Lower lobe of right lung (tissue), 2 donors: ENCODE data around the gene NFU1. TPM values are rescaled to one million over a fixed set of nuclear protein-coding genes. Genes with fewer than 3 reads are reported as not detected.
A peak's percentile ranks its signal among the peaks of the same experiment; 100 is the strongest.

Experiments
- ATAC-seq, 2 donors: fragments of 200-7000 bp; cut with Tn5 transposase; one replicate each; pipeline ENCODE4 v1.9.1; 2020 to 2022; ENCODE audit warnings: mild to moderate bottlenecking in 2 of 2, moderate library complexity in 2 of 2
- DNase-seq: peaks from one replicate; pipeline ENCODE4 v3.0.0-alpha.2; 2020
- H3K27ac ChIP-seq: fragments of 200-600 bp; one replicate; pipeline ENCODE4 v1.8.0; 2022
- H3K27me3 ChIP-seq: fragments of 200-600 bp; one replicate; pipeline ENCODE4 v1.8.0; 2022; ENCODE audit warnings: low read depth
- H3K36me3 ChIP-seq: fragments of 200-600 bp; one replicate; pipeline ENCODE4 v1.8.0; 2022; ENCODE audit warnings: mild to moderate bottlenecking
- H3K4me1 ChIP-seq: fragments of 200-600 bp; one replicate; pipeline ENCODE4 v1.8.0; 2022
- H3K4me3 ChIP-seq: fragments of 200-600 bp; one replicate; pipeline ENCODE4 v1.8.0; 2022; ENCODE audit warnings: mild to moderate bottlenecking
- H3K9me3 ChIP-seq: fragments of 200-600 bp; one replicate; pipeline ENCODE4 v1.8.0; 2022
- CTCF ChIP-seq: fragments of 200-600 bp; IDR thresholded peaks from one replicate; pipeline ENCODE4 v1.8.0; 2022; ENCODE audit warnings: antibody characterized with exemption, mild to moderate bottlenecking
- intact Hi-C: fragments of 100-400 bp; cut with DNase I; formaldehyde crosslinking; loops from one replicate; pipeline ENCODE4 v1.11.0; 2022
- total RNA-seq: library from RNA; stranded (reverse); fragmentation: NEBNext Ultra II Directional; extraction: Animal tissue kit (Norgen Biotek cat#: 25700); gene quantifications from one replicate; pipeline ENCODE4 v1.2.1, GENCODE V29; 2021
- donor health status: DM: no; HTN: yes; CAD: no; lungs with severe emphysema.

The NFU1 gene
- total RNA-seq, 1 donor from 2014 or later = 44.2 TPM

GRCh38 chr2:69437751-69438154 is 518 bp upstream of the NFU1 start:
- no peak for DNase-seq
- Histone ChIP-seq H3K9me3 (no peaks in the 10 kb centered on the region), H3K4me1 (peaks cover 21% of the 10 kb centered on the region), H3K4me3 (peak overlapping the region; percentile 76), H3K36me3 (no peaks in the 10 kb centered on the region), H3K27ac (peak overlapping the region; percentile 96), H3K27me3 (no peaks in the 10 kb centered on the region)
- no peak for TF ChIP-seq CTCF
- intact Hi-C loops = no loop called here
- peak; percentile 55 to 62 for ATAC-seq

DNA sequence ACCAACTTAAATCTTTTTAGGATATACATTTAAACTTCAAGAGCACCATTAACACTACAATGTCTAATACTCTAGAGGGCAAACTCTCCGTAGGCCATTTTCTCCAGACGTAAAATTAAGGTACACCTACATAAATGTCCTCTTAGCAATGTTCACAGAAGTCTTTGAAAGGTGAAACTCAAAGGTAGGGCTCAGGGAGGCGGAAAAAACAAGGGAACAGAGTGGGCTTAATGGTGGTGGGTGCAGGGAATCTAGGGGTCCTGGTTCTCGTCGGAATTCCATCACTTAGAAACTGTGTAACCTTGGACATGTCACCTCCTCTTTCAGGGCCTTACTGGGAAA is 668 bp downstream of the NFU1 start:
- Histone ChIP-seq H3K4me3 (peak overlapping the region; percentile 76), H3K27ac (peak overlapping the region; percentile 96), H3K9me3 (no peaks in the 10 kb centered on the region), H3K4me1 (peaks cover 21% of the 10 kb centered on the region), H3K36me3 (peaks cover 2% of the 10 kb centered on the region), H3K27me3 (no peaks in the 10 kb centered on the region)
- no peak for TF ChIP-seq CTCF
- intact Hi-C loops = no loop called here
- DNase-seq (no peak), ATAC-seq (no peak)

GRCh38 chr2:69434753-69435152 is 2.5 kb downstream of the NFU1 start:
- H3K27ac ChIP-seq = no peak overlapping the region
- no peak for TF ChIP-seq CTCF

GRCh38 chr2:69429491-69430183 is 7.6 kb downstream of the NFU1 start:
- Histone ChIP-seq H3K4me3 (no peak overlapping the region), H3K27ac (no peak overlapping the region), H3K36me3 (peaks cover 72% of the 10 kb centered on the region), H3K4me1 (no peaks in the 10 kb centered on the region), H3K27me3 (no peaks in the 10 kb centered on the region), H3K9me3 (no peaks in the 10 kb centered on the region)
- intact Hi-C loops = no loop called here
- TF ChIP-seq CTCF = no peak
- ATAC-seq = no peak
- DNase-seq = no peak

More at GRCh38 chr2:69434753-69435152, 2.5 kb downstream of the NFU1 start:
- Histone ChIP-seq H3K4me3 (no peak overlapping the region), H3K9me3 (no peaks in the 10 kb centered on the region), H3K4me1 (peaks cover 21% of the 10 kb centered on the region), H3K27me3 (no peaks in the 10 kb centered on the region), H3K36me3 (peaks cover 21% of the 10 kb centered on the region)
- DNase-seq = no peak
- intact Hi-C loops = no loop called here
- ATAC-seq = no peak

DNA sequence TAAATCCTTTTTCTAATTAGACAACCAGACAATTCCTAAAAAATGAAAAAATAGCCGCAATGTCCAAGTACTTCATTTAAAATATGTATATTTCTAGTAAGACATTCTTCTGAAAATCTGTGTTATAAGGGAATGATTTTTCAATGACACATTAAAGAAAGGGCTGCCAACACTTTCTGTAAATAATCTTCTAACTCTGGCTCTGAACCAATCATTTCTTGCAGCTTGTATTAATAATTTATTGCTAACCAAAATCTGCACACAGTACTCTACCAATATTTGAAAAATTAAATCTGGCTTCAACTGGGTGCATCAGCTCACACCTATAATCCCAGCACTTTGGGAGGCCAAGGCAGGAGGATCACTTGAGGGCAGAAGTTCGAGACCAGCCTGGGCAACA is 8.3 kb downstream of the NFU1 start:
- ATAC-seq = no peak
- no peaks in the 10 kb centered on the region for H3K9me3 ChIP-seq
- peaks cover 72% of the 10 kb centered on the region for H3K36me3 ChIP-seq
- no peak for DNase-seq
- intact Hi-C loops = no loop called here
- no peak overlapping the region for H3K27ac ChIP-seq
- TF ChIP-seq CTCF = no peak
- H3K27me3 ChIP-seq = no peaks in the 10 kb centered on the region
- no peaks in the 10 kb centered on the region for H3K4me1 ChIP-seq
- no peak overlapping the region for H3K4me3 ChIP-seq
